ENCODE data around the gene TES.
"Not testable (repeated sequence)": the region's sequence is repeated elsewhere in the genome, so short reads cannot be mapped to it uniquely, and the experiment has no call there.

The TES gene

GRCh38 chr7:116244803-116245202 lies 34.5 kb downstream of the TES start:
- DNase-seq (ENCODE audit: low spot score): not testable (repeated sequence)

GRCh38 chr7:116246357-116246756 lies 36.0 kb downstream of the TES start:
- no peak for DNase-seq (ENCODE audit: low spot score)

- DNase-seq (ENCODE audit: low spot score): no peak
Measured at GRCh38 chr7:116249969-116250553, 39.7 kb downstream of the TES start.

- no peak for DNase-seq (ENCODE audit: low spot score)
Measured at GRCh38 chr7:116251675-116252074, 41.3 kb downstream of the TES start.

- DNase-seq (ENCODE audit: low spot score): no peak
Measured at GRCh38 chr7:116252249-116252648, 41.9 kb downstream of the TES start.

- DNase-seq (ENCODE audit: low spot score): no peak
Measured at GRCh38 chr7:116257156-116257555, 46.8 kb downstream of the TES start.

- peak; percentile 7 for DNase-seq (ENCODE audit: low spot score)
Measured at GRCh38 chr7:116258734-116259133, 48.4 kb downstream of the TES start.

GRCh38 chr7:116259156-116259870 lies 49.0 kb downstream of the TES start:
- DNase-seq (ENCODE audit: low spot score): no peak

GRCh38 chr7:116259871-116260440 lies 49.6 kb downstream of the TES start:
- no peak for DNase-seq (ENCODE audit: low spot score)

- DNase-seq (ENCODE audit: low spot score): no peak
Measured at GRCh38 chr7:116261904-116262303, 51.6 kb downstream of the TES start.

GRCh38 chr7:116265881-116266280 lies 55.5 kb downstream of the TES start:
- DNase-seq (ENCODE audit: low spot score): no peak

- DNase-seq (ENCODE audit: low spot score): no peak
Measured at GRCh38 chr7:116269466-116269865, 59.1 kb downstream of the TES start.

GRCh38 chr7:116271161-116271913 lies 61.0 kb downstream of the TES start:
- DNase-seq (ENCODE audit: low spot score): no peak

- DNase-seq (ENCODE audit: low spot score): no peak
Measured at GRCh38 chr7:116271963-116272886, 61.9 kb downstream of the TES start.

GRCh38 chr7:116273283-116273917 lies 63.1 kb downstream of the TES start:
- no peak for DNase-seq (ENCODE audit: low spot score)

GRCh38 chr7:116273918-116274301 lies 63.6 kb downstream of the TES start:
- no peak for DNase-seq (ENCODE audit: low spot score)

- no peak for DNase-seq (ENCODE audit: low spot score)
Measured at GRCh38 chr7:116277070-116277469, 66.7 kb downstream of the TES start.

GRCh38 chr7:116279217-116279616 lies 68.9 kb downstream of the TES start:
- no peak for DNase-seq (ENCODE audit: low spot score)

- DNase-seq (ENCODE audit: low spot score): no peak
Measured at GRCh38 chr7:116280803-116281202, 70.5 kb downstream of the TES start.

GRCh38 chr7:116283595-116284204 lies 73.4 kb downstream of the TES start:
- no peak for DNase-seq (ENCODE audit: low spot score)

- DNase-seq (ENCODE audit: low spot score): no peak
Measured at GRCh38 chr7:116284390-116284789, 74.1 kb downstream of the TES start.

All from hematopoietic multipotent progenitor cell treated with erythropoietin and hydrocortisone succinate and interleukin-3 and kit ligand, for 15 days (in vitro differentiated cells).